ENCODE data around the gene MBD1. TPM values are rescaled to one million over a fixed set of nuclear protein-coding genes. Genes with fewer than 3 reads are reported as not detected.

The MBD1 gene
- total RNA-seq, 1 experiment from 2014 or later = 43.5 TPM

- H3K9me2 ChIP-seq (ENCODE audit: insufficient read depth) = no peaks in the 10 kb centered on the region
- H3K79me2 ChIP-seq (ENCODE audit: low read depth) = peaks cover 28% of the 10 kb centered on the region
- DNase-seq = no peak
- no peak for TF ChIP-seq CTCF (conservative IDR thresholded peaks at IDR 0.05)
- TF ChIP-seq EZH2 (IDR thresholded peaks at IDR 0.05; ENCODE audit: low read depth) = no peak
- peaks cover 3% of the 10 kb centered on the region; the same call in 1 of the 2 replicates for H4K20me1 ChIP-seq (ENCODE audit: insufficient read depth)
- peak overlapping the region; percentile 99 for H2AFZ ChIP-seq
- peak overlapping the region; percentile 97 for H3K4me2 ChIP-seq
- ChIA-PET CTCF (no interaction called here), POLR2A (ENCODE audit: unreplicated experiment) (no interaction called here)
- peak overlapping the region; percentile 73 for H3K4me3 ChIP-seq
- H3K4me1 ChIP-seq (replicated peaks; ENCODE audit: insufficient read depth) = peaks cover 20% of the 10 kb centered on the region
- no TSS peak for BruUV-seq (replicated peaks)
- H3K9me3 ChIP-seq (ENCODE audit: insufficient read depth, low read depth) = no peaks in the 10 kb centered on the region
- no peaks in the 10 kb centered on the region for H3K27me3 ChIP-seq (ENCODE audit: insufficient read depth, low read depth)
- peaks cover 8% of the 10 kb centered on the region for H3F3A ChIP-seq (ENCODE audit: insufficient read depth, low read depth)
- intact Hi-C loops (cut with micrococcal nuclease; ENCODE audit: unreplicated experiment) = no loop called here
- peak overlapping the region; percentile 82 for H3K27ac ChIP-seq
- H3K36me3 ChIP-seq (ENCODE audit: low read depth) = peaks cover 21% of the 10 kb centered on the region
These were observed 522 bp downstream of the MBD1 start for GRCh38 chr18:50280707-50281294.

- Histone ChIP-seq H3K4me1 (replicated peaks; ENCODE audit: insufficient read depth) (peaks cover 20% of the 10 kb centered on the region), H3K9me3 (ENCODE audit: insufficient read depth, low read depth) (no peaks in the 10 kb centered on the region), H3K27ac (no peak overlapping the region), H3K4me3 (peak overlapping the region; percentile 73; the same call in 1 of the 2 replicates), H3K9me2 (ENCODE audit: insufficient read depth) (no peaks in the 10 kb centered on the region), H3F3A (ENCODE audit: insufficient read depth, low read depth) (peaks cover 8% of the 10 kb centered on the region), H2AFZ (no peak overlapping the region), H4K20me1 (ENCODE audit: insufficient read depth) (peaks cover 3% of the 10 kb centered on the region; the same call in 1 of the 2 replicates), H3K36me3 (ENCODE audit: low read depth) (peaks cover 23% of the 10 kb centered on the region), H3K79me2 (ENCODE audit: low read depth) (peaks cover 27% of the 10 kb centered on the region), H3K4me2 (peak overlapping the region; percentile 97), H3K27me3 (ENCODE audit: insufficient read depth, low read depth) (no peaks in the 10 kb centered on the region)
- no TSS peak for BruUV-seq (replicated peaks)
- TF ChIP-seq EZH2 (IDR thresholded peaks at IDR 0.05; ENCODE audit: low read depth) (no peak), CTCF (conservative IDR thresholded peaks at IDR 0.05) (no peak)
- POLR2A ChIA-PET (ENCODE audit: unreplicated experiment) = no interaction called here
- no peak for DNase-seq
- intact Hi-C loops (cut with micrococcal nuclease; ENCODE audit: unreplicated experiment) = no loop called here
- CTCF ChIA-PET = no interaction called here
These were observed 1.6 kb downstream of the MBD1 start for GRCh38 chr18:50279752-50280151.

GRCh38 chr18:50277942-50278341 is 3.4 kb downstream of the MBD1 start:
- no peak for DNase-seq
- H3K27ac ChIP-seq = no peak overlapping the region
- intact Hi-C loops (cut with micrococcal nuclease; ENCODE audit: unreplicated experiment) = no loop called here
- no peaks in the 10 kb centered on the region for H3K27me3 ChIP-seq (ENCODE audit: insufficient read depth, low read depth)
- TF ChIP-seq CTCF (conservative IDR thresholded peaks at IDR 0.05) (no peak), EZH2 (IDR thresholded peaks at IDR 0.05; ENCODE audit: low read depth) (no peak)
- H3K79me2 ChIP-seq (ENCODE audit: low read depth) = peaks cover 27% of the 10 kb centered on the region
- peaks cover 20% of the 10 kb centered on the region for H3K4me1 ChIP-seq (replicated peaks; ENCODE audit: insufficient read depth)
- H4K20me1 ChIP-seq (ENCODE audit: insufficient read depth) = peaks cover 3% of the 10 kb centered on the region; the same call in 1 of the 2 replicates
- BruUV-seq (replicated peaks) = no TSS peak
- ChIA-PET POLR2A (ENCODE audit: unreplicated experiment) (no interaction called here), CTCF (no interaction called here)
- no peaks in the 10 kb centered on the region for H3K9me2 ChIP-seq (ENCODE audit: insufficient read depth)
- H3K4me2 ChIP-seq = no peak overlapping the region
- H2AFZ ChIP-seq = no peak overlapping the region
- H3K9me3 ChIP-seq (ENCODE audit: insufficient read depth, low read depth) = no peaks in the 10 kb centered on the region
- H3F3A ChIP-seq (ENCODE audit: insufficient read depth, low read depth) = peaks cover 2% of the 10 kb centered on the region
- peaks cover 29% of the 10 kb centered on the region for H3K36me3 ChIP-seq (ENCODE audit: low read depth)
- H3K4me3 ChIP-seq = no peak overlapping the region
